ENCODE results near the gene EGFR.

The EGFR gene

DNA sequence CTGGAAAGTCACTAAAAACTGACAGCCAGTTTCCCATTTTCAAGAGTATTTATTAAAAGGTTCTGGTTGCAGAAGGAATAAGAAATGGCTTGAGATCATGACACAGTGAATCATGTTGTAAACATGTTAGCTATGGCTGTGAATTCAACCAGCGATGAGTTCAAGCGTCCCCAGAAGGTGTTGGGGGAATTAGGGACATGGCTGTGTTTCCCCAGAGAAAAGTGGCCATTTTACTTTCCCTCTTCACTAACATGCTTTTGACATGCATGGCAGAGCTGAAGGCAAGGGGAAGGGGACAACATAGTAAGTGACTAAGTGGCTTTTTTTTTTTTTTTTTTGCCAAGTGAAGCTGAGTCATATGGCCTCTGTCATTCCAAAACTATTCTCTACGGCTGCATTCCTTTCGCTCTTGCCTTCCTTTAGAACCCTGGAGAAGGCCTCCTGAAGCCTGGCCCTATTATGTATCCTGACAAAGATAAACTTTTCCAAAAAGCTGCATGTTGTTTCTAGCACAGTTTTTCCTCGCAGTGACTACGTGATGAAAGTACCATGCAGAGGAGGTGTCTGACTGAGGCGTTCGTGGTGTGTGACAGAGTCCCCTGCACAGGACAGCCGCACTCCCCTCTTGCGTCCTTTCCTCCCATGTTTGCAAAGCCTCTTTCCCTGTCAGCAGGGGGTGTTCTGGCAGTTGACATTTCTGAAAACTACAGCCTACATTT lies 46.9 kb downstream of the EGFR start:
- no peak for DNase-seq

DNA sequence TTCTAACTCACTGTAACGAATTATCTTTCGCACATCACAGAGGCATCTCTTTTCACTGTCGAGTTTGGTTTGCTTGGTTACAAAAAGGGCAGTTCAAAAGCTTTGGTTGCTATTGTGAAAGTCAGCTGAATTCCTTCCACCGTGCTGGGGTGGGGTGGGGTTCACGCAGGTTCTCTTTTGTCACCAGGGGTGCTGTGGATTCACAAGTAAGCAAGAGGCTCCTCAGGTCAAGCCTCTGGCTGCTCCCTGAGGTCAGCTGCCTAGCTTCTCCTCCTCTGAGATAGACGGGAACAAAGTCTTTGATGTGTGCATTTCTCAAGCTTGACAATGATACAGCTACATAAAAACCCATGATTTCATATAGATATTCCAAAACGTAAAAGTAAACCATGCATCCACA lies 47.7 kb downstream of the EGFR start:
- DNase-seq, result no peak

DNA sequence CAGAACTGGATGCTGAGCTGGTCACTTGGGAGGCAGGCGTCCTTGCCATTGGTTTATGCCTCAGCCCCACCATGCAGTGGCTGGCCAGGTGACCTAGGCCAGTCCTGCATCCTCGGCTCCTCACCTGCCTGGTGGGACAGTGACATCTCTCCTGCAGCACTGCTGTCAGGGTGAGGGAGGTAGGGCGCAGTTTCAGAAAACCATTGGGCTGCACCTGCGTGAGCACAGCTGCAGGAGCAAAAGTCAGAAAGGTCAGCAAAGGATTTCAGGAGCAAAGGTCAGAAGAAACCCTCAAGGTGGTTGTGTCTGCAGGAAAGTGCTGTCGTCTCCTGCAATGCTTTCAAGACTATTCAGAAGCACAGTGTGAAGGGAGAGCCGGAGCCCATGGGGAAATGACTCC lies 48.1 kb downstream of the EGFR start:
- no peak for DNase-seq

- no peak for DNase-seq
These were observed 48.9 kb downstream of the EGFR start for GRCh38 chr7:55067748-55068147.

GRCh38 chr7:55069271-55069792 lies 50.5 kb downstream of the EGFR start:
- no peak for DNase-seq

DNA sequence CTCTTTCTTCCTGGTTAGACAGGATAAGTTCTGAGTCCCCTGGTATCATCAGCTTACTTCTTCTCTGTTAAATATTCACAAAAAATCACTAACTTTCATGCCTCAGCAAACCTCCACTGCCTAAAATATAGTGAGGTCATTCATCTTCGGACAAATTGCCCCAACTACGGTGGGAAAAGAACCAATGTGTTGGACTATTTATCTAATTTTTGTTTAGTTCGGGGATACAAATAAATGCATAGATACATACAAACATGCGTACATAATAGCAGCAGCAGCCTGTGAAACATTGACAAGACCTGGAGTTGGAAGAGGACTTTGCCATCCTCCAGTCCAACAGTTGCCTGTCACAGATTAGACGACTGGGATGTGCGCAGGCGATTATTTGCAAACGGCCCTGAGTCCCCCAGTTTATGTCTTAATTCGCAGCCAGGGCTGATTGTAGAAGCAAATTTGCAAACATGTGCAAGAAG lies 51.5 kb downstream of the EGFR start:
- DNase-seq, result no peak

GRCh38 chr7:55070854-55071253 lies 52.0 kb downstream of the EGFR start:
- no peak for DNase-seq

DNA sequence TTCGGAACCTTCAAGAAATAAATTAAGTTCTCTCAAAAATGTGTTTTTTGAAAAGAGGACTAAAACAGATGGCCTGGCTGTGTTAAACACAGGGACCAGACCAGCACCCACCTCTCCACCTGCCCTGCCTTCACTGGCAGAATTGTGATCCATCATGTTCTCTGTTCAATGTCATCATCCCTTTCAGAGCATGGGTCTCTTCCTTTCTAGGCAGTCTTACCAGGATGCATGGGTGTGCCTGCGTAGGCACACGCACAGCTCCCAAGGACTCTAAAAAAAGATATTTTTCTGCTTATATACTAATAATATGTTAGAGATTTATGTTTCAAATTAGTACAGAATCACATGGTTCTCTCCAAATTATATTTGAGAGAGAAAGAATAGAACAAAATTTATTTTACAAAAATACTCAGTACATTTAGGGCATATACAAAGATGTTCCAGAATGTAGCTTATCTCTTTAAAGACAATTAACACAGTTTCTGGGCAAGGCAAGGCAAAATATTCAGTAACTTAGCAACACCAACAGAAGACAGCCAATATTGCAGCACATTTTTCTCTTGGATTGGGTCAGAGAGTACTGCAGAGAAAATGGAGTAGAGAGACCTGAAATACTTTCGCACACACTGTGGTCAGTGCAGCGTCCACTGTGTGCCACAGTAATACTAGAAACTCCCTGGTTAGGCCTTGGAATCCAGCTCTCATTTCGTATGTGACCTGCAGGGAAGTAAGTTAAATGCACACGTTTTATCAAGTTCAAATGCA lies 52.8 kb downstream of the EGFR start:
- DNase-seq, result no peak

DNA sequence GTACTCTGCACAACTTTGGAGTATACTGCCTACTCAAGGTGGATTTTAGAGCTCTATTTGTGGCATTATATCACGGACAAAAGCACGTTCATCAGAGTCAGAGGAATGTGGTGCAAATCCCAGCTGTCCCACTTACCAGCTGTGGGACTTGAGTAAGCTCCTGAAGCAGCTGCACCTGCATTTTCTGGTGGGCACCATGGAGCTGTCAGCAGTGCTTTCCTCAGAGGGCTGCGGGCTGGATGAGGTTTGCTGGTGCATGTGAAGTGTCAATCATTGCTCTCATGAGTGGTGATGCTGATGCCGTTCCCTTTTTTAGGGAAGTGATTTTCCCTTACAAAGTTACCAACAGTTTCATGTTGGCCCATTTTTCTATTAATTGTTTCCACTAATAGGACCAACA lies 53.4 kb downstream of the EGFR start:
- DNase-seq, result no peak

DNA sequence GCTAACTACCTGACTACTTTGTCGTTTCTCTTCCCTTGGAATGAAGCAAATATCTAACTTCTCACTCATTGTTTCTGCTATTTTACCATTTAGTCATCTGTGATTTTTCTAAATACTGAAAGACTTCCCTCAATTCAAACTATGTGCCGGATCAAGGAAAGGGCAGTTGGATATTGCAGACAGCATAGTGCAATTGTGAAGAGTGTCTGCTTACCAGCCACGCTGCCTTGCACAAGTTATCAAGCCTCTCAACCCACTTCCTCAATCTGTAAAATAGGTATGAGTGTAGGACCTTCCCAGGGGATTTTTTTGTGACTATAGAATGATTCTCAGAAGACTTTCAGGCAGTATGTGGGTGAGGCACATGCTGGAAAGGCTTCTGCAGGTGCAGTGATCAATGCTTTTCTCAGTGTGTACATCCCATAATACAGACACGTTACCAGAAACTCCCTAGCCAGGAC lies 54.3 kb downstream of the EGFR start:
- DNase-seq, result no peak

DNA sequence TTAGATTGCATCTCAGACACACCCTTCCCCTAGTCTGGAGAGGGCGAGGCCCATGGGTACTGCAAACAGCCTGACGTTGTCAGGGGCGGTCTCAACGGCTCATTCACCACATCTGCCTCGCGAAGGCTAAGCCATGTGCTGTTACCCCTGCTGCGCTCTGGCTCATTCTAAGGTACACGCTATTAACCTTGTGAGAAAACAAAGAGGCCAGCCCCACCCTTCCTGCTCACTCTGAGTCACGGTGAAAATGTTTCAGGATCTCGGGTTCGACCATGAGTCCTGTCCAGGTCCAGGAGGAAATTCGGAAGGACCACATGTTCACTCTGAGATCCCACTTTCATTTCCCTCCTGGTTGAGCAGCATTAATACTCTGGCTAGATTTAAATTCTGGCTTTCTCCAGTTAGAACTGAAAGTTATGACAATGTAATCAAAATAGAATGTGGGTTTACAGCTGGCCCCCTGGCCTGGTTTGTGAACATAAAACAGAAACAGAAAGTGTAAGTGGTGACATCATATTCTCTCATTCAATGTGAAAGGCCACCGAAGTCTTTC lies 55.2 kb downstream of the EGFR start:
- peak; percentile 63 for DNase-seq

DNA sequence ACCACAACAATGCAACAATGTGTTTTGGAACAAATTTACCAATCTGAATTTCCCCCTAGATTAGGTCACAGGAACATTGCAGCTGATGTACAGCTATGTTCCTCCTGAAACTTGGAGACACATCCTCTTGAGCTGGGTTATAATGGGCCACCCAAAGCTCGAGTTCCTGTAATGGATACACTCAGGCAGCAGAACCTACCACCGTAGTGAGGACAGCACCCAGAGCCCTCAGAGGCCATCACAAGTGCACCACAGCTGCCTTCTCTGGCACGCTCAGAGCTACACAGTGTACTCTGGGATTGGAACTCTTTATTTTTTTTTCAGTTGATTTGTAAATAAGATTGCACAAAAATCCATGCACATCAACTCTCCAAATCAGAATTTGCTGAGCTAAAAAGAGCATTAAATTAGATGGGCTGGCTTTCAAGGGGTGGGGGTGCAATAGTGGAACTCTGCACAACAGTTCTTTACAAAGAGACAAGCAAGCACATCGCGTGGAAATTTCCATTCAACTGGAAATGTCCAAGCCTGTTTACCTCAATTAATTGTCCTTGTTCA lies 56.7 kb downstream of the EGFR start:
- no peak for DNase-seq

DNA sequence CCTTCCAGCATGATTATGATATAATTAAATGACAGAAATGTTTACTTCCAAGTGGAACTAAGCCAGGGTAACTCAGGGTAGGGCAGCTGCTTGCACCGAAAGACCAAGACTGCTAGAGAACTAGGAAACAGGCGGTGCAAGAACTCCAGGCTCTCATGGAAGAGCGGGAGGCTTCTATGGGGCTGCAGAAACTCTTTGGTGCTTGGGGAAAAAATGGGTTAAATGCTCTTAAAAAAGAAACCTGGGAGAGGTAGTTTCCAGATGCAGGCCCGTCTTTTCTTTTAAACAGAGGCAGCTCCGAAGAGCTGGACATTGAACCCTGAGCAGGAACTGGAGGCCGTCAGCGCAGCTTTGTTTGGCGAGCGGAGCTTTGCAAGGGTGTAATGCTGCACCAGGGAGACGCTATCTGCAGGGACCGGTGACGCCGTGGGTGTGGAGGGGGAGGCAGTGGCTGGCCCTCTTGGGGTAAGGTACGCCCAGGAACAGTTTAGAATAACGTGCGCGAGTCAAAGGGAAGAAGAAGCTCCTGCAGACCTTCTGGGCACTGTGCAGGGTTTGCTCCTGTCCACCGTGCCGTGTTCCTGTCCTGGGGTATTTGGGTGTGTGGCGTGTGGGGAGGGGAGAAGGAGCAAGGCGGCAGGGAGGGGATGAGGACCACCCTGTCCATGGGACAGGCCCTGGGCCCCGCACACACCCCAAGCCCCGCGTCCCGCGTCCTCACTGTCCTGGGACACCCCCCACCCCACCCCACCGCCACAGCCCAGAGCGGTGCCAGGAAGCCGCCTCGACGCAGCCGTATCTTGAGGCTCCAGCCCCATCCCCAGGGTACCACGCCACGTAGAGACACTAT lies 59.0 kb downstream of the EGFR start:
- DNase-seq, result no peak

DNA sequence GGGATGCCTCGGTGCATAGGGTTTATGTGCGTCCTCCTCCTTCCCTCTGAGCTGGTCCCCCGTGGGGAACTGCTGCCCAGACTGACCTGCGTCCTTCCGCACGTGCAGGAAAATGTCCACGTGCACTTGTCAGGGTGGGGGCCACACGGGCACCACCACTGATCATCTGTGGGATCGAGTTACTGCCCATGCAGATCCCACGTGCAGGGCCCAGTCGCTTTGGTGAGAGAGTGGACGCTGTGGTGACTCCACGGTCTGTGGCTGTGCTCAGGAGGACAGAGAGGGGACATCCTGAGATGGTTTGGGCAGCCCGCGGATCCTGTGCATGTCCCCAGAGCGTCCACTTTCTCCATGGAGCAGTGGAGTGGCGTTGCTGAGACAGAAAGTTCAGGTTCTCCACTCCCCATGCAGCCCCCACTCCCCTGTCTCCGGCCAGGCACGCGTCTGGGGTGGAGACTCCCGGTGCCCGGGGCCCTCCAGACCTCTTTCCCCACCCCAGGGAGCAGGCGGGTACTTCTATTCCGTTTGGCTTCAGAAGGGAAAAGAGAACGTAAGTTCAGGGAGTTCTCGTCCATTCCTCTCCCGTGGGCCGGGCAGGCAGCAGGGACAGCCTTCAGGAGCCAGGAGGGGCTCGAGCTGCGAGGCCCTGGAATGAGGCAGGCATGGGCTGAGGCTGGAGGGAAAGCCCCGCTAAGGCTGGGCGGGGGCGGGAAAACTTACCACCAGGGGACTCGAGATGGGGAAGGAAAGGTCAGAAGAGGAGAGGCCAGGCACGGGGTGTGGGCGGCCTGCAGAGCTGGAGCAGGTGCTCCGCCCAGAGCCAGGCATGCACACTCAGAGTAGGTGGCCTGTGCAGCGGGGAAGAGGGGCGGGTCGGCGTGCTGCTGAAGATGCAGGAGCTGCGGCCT lies 59.9 kb downstream of the EGFR start:
- no peak for DNase-seq

GRCh38 chr7:55080000-55080623 lies 61.3 kb downstream of the EGFR start:
- no peak for DNase-seq

DNA sequence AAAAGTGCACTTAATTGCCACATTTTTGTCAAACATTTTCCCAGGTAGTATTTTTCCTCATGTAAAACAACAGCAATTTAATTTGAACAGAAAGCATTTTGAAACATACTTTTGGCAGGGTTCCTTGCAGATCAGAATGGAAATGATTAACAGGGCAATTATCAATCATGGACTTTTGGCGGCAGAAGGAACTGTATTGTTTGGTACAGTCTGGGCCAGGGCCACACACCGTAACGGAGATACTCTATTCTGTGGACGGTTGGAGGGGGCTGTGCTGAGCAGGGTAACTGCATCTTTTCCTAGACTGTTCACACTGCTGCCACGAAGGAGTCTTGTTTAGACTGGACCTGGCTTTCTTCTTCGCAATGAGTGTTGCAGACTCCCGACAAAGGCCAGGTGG lies 62.3 kb downstream of the EGFR start:
- no peak for DNase-seq

- DNase-seq, result no peak
These were observed 62.8 kb downstream of the EGFR start for GRCh38 chr7:55081472-55082227.

- no peak for DNase-seq
These were observed 63.4 kb downstream of the EGFR start for GRCh38 chr7:55082228-55082603.

- no peak for DNase-seq
These were observed 64.4 kb downstream of the EGFR start for GRCh38 chr7:55083206-55083605.

DNA sequence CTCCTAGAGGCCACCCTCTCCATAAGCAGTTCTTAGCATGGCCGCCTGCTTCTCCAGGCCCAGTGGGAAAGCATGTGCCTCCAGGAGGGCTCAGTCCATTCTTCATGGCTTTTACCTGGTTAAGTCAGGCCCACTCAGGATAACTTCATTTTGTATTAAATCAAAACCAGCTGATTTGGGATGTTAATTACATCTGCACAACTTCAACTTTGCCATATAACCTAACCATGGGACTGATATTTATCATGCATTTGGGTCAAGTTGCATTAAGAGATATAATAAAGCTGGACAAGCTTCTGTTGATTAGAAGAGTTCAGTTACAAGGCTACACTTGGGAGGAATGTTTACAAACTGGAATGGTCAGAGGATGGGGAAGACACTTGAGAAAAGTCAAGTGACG lies 65.5 kb downstream of the EGFR start:
- DNase-seq, result no peak

All from CD4-positive, alpha-beta T cell treated with Interleukin-17A for 1 hour (primary cell).